OCI-LY3 (cell line): ENCODE results near the gene MAPK8IP1.

ENCODE experiments used
- CTCF ChIP-seq: fragments of 200-600, 300-600 bp; sonication (generic); IDR thresholded peaks from 2 replicates; pipeline ENCODE4 v1.5.1; 2014; ENCODE audit warnings: antibody characterized with exemption, low read length, low read depth
- EZH2phosphoT487 ChIP-seq: fragments of 200-600 bp; shearing (Covaris generic); IDR thresholded peaks from 2 replicates; pipeline ENCODE4 v1.6.1; 2018; ENCODE audit warnings: antibody characterized with exemption, mixed run types, low read depth

- no peak for TF ChIP-seq CTCF
- TF ChIP-seq EZH2phosphoT487, result no peak
Measured at GRCh38 chr11:45886816-45887520, 1.5 kb downstream of the MAPK8IP1 start.
